COR-L47 (cell line): ENCODE results near the gene CACHD1.
"Not testable (repeated sequence)": the region's sequence is repeated elsewhere in the genome, so short reads cannot be mapped to it uniquely, and the experiment has no call there.

Source experiments
- DNase-seq: peaks from one replicate; lab custom pipeline; 2025; lab: John Stamatoyannopoulos, UW

CACHD1 gene

GRCh38 chr1:64497088-64497883 lies 27.4 kb downstream of the CACHD1 start:
- DNase-seq, result no peak

- no peak for DNase-seq
These were observed 28.4 kb downstream of the CACHD1 start for GRCh38 chr1:64498325-64498724.

GRCh38 chr1:64499011-64499410 lies 29.1 kb downstream of the CACHD1 start:
- DNase-seq, result no peak

- no peak for DNase-seq
These were observed 30.0 kb downstream of the CACHD1 start for GRCh38 chr1:64499966-64500365.

GRCh38 chr1:64502083-64502482 lies 32.2 kb downstream of the CACHD1 start:
- DNase-seq, result no peak

- DNase-seq, result no peak
These were observed 33.0 kb downstream of the CACHD1 start for GRCh38 chr1:64502931-64503330.

- DNase-seq, result peak; percentile 32
These were observed 35.5 kb downstream of the CACHD1 start for GRCh38 chr1:64505232-64505943.

- DNase-seq, result peak; percentile 76
These were observed 36.2 kb downstream of the CACHD1 start for GRCh38 chr1:64505944-64506655.

- no peak for DNase-seq
These were observed 38.7 kb downstream of the CACHD1 start for GRCh38 chr1:64508629-64509028.

- DNase-seq, result no peak
These were observed 41.1 kb downstream of the CACHD1 start for GRCh38 chr1:64511044-64511443.

GRCh38 chr1:64512206-64512605 lies 42.3 kb downstream of the CACHD1 start:
- DNase-seq, result not testable (repeated sequence)

- no peak for DNase-seq
These were observed 43.6 kb downstream of the CACHD1 start for GRCh38 chr1:64513545-64513944.

- DNase-seq, result no peak
These were observed 44.4 kb downstream of the CACHD1 start for GRCh38 chr1:64514197-64514765.

- no peak for DNase-seq
These were observed 45.5 kb downstream of the CACHD1 start for GRCh38 chr1:64515427-64515826.

- no peak for DNase-seq
These were observed 46.4 kb downstream of the CACHD1 start for GRCh38 chr1:64516301-64516700.

- DNase-seq, result no peak
These were observed 47.1 kb downstream of the CACHD1 start for GRCh38 chr1:64516803-64517568.

GRCh38 chr1:64517640-64518039 lies 47.7 kb downstream of the CACHD1 start:
- no peak for DNase-seq

GRCh38 chr1:64518692-64519481 lies 49.0 kb downstream of the CACHD1 start:
- DNase-seq, result no peak

GRCh38 chr1:64519901-64520300 lies 50.0 kb downstream of the CACHD1 start:
- DNase-seq, result no peak

- no peak for DNase-seq
These were observed 52.8 kb downstream of the CACHD1 start for GRCh38 chr1:64522740-64523139.
